Amniotic stem cell (primary cell): Measurements from ENCODE around the gene DOCK3.

Experiments used
- DNase-seq: peaks from one replicate; lab custom pipeline; 2025; lab: John Stamatoyannopoulos, UW

DOCK3 gene

GRCh38 chr3:51408021-51408420, 733.3 kb downstream of the DOCK3 start:
- DNase-seq: no peak

- no peak for DNase-seq
Observed at GRCh38 chr3:51408813-51409212, 734.1 kb downstream of the DOCK3 start.

GRCh38 chr3:51422211-51422610, 747.5 kb downstream of the DOCK3 start:
- DNase-seq: no peak

- no peak for DNase-seq
Observed at GRCh38 chr3:51426921-51427320, 752.2 kb downstream of the DOCK3 start.

GRCh38 chr3:51429138-51429537, 754.4 kb downstream of the DOCK3 start:
- no peak for DNase-seq
